Astrocyte (in vitro differentiated cells and primary cell): ENCODE data around the gene UTP11. TPM values are rescaled to one million over a fixed set of nuclear protein-coding genes. Genes with fewer than 3 reads are reported as not detected.
A peak's percentile ranks its signal among the peaks of the same experiment; 100 is the strongest.

Experiments used
- DNase-seq: peaks from one replicate; pipeline ENCODE4 v3.0.0-alpha.2; 2010; ENCODE audit warnings: low read depth
- FAIRE-seq: peaks from 2 replicates; lab custom pipeline; 2011; peaks lifted over from hg19 to GRCh38; lab: Jason Lieb, UNC
- H2AFZ ChIP-seq: 2 replicates; pipeline ENCODE4 v1.6.0; 2012; ENCODE audit warnings: low read depth, low read length, inconsistent platforms
- H3K27ac ChIP-seq: 2 replicates; pipeline ENCODE4 v1.5.1; 2011; ENCODE audit warnings: low read depth, low read length, inconsistent platforms
- H3K27me3 ChIP-seq: 2 replicates; pipeline ENCODE4 v1.6.0; 2011; ENCODE audit warnings: low read length, inconsistent platforms; ENCODE audit not compliant: insufficient read depth
- H3K36me3 ChIP-seq: 2 replicates; pipeline ENCODE4 v1.5.1; 2011; ENCODE audit warnings: low read length, inconsistent platforms; ENCODE audit not compliant: insufficient read depth
- H3K4me1 ChIP-seq: 2 replicates; pipeline ENCODE4 v1.5.1; 2011; ENCODE audit warnings: low read length, inconsistent platforms; ENCODE audit not compliant: insufficient read depth
- H3K4me2 ChIP-seq: 2 replicates; pipeline ENCODE4 v1.6.0; 2012; ENCODE audit warnings: low read length, inconsistent platforms
- H3K4me3 ChIP-seq: 2 replicates; pipeline ENCODE4 v1.5.1; 2011; ENCODE audit warnings: low read depth, mild to moderate bottlenecking, low read length, inconsistent platforms; ENCODE audit not compliant: insufficient read depth
- H3K79me2 ChIP-seq: 2 replicates; pipeline ENCODE4 v1.6.0; 2012; ENCODE audit warnings: mild to moderate bottlenecking, low read length, inconsistent platforms; ENCODE audit not compliant: insufficient read depth
- H3K9ac ChIP-seq: 2 replicates; pipeline ENCODE4 v1.6.0; 2012; ENCODE audit warnings: mild to moderate bottlenecking, low read length, inconsistent platforms
- H3K9me3 ChIP-seq: 2 replicates; pipeline ENCODE4 v1.5.1; 2012; ENCODE audit warnings: low read depth, mild to moderate bottlenecking, low read length, inconsistent platforms; ENCODE audit not compliant: insufficient read depth
- H4K20me1 ChIP-seq: 2 replicates; pipeline ENCODE4 v1.6.0; 2012; ENCODE audit warnings: low read length, inconsistent platforms; ENCODE audit not compliant: insufficient read depth
- H3K27ac Mint-ChIP-seq: one replicate; pipeline ENCODE4 v1.8.0; 2021; ENCODE audit warnings: mild to moderate bottlenecking, mixed read lengths; ENCODE audit not compliant: unreplicated experiment
- H3K27me3 Mint-ChIP-seq: one replicate; pipeline ENCODE4 v1.8.0; 2021; ENCODE audit warnings: low read depth, mixed read lengths; ENCODE audit not compliant: unreplicated experiment
- H3K36me3 Mint-ChIP-seq: one replicate; pipeline ENCODE4 v1.8.0; 2021; ENCODE audit warnings: low read depth, mixed read lengths; ENCODE audit not compliant: unreplicated experiment
- H3K4me1 Mint-ChIP-seq: one replicate; pipeline ENCODE4 v1.8.0; 2021; ENCODE audit warnings: low read depth, mixed read lengths; ENCODE audit not compliant: unreplicated experiment
- H3K4me3 Mint-ChIP-seq: one replicate; pipeline ENCODE4 v1.8.0; 2021; ENCODE audit warnings: mild to moderate bottlenecking, moderate library complexity, mixed read lengths; ENCODE audit not compliant: unreplicated experiment
- H3K9me3 Mint-ChIP-seq: one replicate; pipeline ENCODE4 v1.8.0; 2021; ENCODE audit warnings: mild to moderate bottlenecking, mixed read lengths; ENCODE audit not compliant: unreplicated experiment
- EZH2 ChIP-seq: IDR thresholded peaks from 2 replicates; pipeline ENCODE4 v1.6.1; 2012; ENCODE audit warnings: mild to moderate bottlenecking, low read length, inconsistent platforms; ENCODE audit not compliant: insufficient read depth
- total RNA-seq: library from RNA; stranded (reverse); gene quantifications from 2 replicates; pipeline ENCODE4 v1.2.1, GENCODE V29; 2021
- TF ChIP-seq, protein P1 (sequence below): IDR thresholded peaks from 2 replicates; pipeline ENCODE4 v1.5.1; 2011; ENCODE audit warnings: low read depth, mild to moderate bottlenecking, inconsistent platforms, low read length, moderate library complexity; ENCODE audit not compliant: insufficient read depth

UTP11 gene
- total RNA-seq, 1 donor from 2014 or later: 42.6 TPM

DNA sequence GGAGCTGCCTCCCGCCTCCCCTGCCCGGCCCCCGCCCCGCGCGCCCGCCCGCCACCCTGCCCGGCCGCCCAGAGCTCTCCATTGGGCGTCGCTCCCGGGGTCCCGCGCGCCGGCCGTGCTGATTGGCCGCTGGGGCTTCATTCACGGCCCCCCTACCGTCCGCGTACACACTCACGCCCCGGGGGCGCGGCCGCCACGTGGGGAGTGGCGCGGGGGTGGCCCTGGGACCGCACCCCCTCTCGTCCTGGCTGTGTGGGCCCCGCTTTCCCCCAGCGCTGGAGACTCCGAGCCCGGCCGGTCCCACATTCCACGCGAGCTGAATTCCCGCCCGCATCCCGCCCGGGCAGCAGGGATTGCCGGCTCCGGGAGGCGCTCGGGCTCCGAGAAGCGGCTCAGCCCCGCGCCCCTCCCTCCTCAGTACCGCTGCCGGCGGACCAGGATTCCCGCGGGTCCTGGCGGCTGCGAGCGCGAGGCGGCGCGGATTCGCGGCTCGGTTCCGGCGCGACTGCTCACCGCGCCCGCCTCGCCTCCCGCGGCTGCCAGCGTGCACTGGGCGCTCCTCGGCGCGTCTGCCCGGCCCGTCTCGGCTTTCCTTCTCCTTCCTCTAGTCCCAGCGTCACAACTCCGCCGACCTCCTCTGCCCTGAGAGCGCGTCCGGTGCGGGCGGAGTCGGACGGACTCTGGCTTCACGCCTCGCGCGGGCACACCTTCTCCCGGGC lies 34.5 kb downstream of the UTP11 start:
- Histone ChIP-seq H3K36me3 (no peaks in the 10 kb centered on the region), H3K4me3 (peak overlapping the region; percentile 54), H3K4me1 (peaks cover 12% of the 10 kb centered on the region), H3K4me2 (peak overlapping the region; percentile 91), H3K27ac (no peak overlapping the region), H3K9me3 (no peaks in the 10 kb centered on the region), H2AFZ (peak overlapping the region; percentile 76), H3K27me3 (peaks cover 30% of the 10 kb centered on the region), H4K20me1 (peaks cover 4% of the 10 kb centered on the region), H3K9ac (no peak overlapping the region), H3K79me2 (no peaks in the 10 kb centered on the region)
- Mint-ChIP-seq H3K27ac (no peak overlapping the region), H3K4me3 (peak overlapping the region; percentile 90), H3K4me1 (peaks cover 6% of the 10 kb centered on the region), H3K27me3 (peaks cover 29% of the 10 kb centered on the region), H3K9me3 (no peaks in the 10 kb centered on the region), H3K36me3 (peaks cover 6% of the 10 kb centered on the region)
- no peak for FAIRE-seq
- peak; percentile 69 for DNase-seq
- peak; percentile 24 for TF ChIP-seq EZH2
- TF ChIP-seq, protein P1, sequence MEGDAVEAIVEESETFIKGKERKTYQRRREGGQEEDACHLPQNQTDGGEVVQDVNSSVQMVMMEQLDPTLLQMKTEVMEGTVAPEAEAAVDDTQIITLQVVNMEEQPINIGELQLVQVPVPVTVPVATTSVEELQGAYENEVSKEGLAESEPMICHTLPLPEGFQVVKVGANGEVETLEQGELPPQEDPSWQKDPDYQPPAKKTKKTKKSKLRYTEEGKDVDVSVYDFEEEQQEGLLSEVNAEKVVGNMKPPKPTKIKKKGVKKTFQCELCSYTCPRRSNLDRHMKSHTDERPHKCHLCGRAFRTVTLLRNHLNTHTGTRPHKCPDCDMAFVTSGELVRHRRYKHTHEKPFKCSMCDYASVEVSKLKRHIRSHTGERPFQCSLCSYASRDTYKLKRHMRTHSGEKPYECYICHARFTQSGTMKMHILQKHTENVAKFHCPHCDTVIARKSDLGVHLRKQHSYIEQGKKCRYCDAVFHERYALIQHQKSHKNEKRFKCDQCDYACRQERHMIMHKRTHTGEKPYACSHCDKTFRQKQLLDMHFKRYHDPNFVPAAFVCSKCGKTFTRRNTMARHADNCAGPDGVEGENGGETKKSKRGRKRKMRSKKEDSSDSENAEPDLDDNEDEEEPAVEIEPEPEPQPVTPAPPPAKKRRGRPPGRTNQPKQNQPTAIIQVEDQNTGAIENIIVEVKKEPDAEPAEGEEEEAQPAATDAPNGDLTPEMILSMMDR: no peak

DNA sequence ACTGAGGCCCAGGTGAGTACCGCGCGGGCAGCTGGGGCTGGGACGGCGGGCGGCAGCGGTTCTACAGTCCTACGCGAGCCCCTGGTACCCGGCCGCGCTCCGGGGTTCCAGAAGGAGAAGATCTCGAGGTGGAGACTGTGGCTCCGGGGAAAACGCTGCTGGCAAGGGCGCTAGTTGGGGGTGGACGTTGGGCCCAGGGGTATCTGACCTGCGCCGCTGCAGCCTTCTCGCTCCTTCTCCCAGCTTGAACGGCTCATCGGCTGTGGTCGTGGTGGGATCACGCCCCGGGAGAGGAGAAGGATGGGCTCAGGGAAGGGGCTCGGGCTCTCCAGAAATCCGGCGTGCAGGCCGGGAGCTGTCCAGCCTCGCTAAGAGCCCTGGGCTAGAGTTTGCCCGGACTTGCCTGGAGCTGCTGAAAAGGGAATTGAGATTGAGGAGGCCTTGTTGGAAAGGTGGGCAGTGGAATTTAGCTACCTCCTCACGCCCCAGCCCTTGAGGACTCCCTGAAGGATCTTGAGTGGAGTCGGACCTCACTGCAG lies 35.1 kb downstream of the UTP11 start:
- Histone ChIP-seq H3K4me3 (peak overlapping the region; percentile 54), H3K79me2 (no peaks in the 10 kb centered on the region), H3K27me3 (peaks cover 28% of the 10 kb centered on the region), H3K36me3 (no peaks in the 10 kb centered on the region), H2AFZ (peak overlapping the region; percentile 76), H4K20me1 (peaks cover 4% of the 10 kb centered on the region), H3K4me2 (peak overlapping the region; percentile 91), H3K9me3 (no peaks in the 10 kb centered on the region), H3K4me1 (peaks cover 12% of the 10 kb centered on the region), H3K27ac (no peak overlapping the region), H3K9ac (no peak overlapping the region)
- H3K4me3 Mint-ChIP-seq: peak overlapping the region; percentile 90
- peak; percentile 3 for TF ChIP-seq EZH2
- TF ChIP-seq, protein P1: no peak
- H3K9me3 Mint-ChIP-seq: no peaks in the 10 kb centered on the region
- H3K4me1 Mint-ChIP-seq: peaks cover 6% of the 10 kb centered on the region
- FAIRE-seq (no peak), DNase-seq (peak; percentile 57)
- no peak overlapping the region for H3K27ac Mint-ChIP-seq
- H3K36me3 Mint-ChIP-seq: peaks cover 3% of the 10 kb centered on the region
- peaks cover 30% of the 10 kb centered on the region for H3K27me3 Mint-ChIP-seq
